Large intestine (tissue), 3 donors: ENCODE results near the gene SYCP3. TPM values are rescaled to one million over a fixed set of nuclear protein-coding genes. Genes with fewer than 3 reads are reported as not detected.
"Not testable (repeated sequence)": the region's sequence is repeated elsewhere in the genome, so short reads cannot be mapped to it uniquely, and the experiment has no call there.

Source experiments
- DNase-seq, 2 donors: peaks; one replicate each; pipeline versions ENCODE4 v3.0.0 to v3.0.0-alpha.2; 2013
- H3K27ac ChIP-seq: one replicate; pipeline ENCODE4 v1.5.1; 2013; ENCODE audit warnings: low read length
- H3K27me3 ChIP-seq: 2 replicates; pipeline ENCODE4 v1.6.1; 2013; ENCODE audit warnings: low read length; ENCODE audit not compliant: control insufficient read depth, insufficient read depth
- H3K36me3 ChIP-seq: 2 replicates; pipeline ENCODE4 v1.6.1; 2013; ENCODE audit warnings: low read length; ENCODE audit not compliant: control insufficient read depth, insufficient read depth
- H3K4me1 ChIP-seq: one replicate; pipeline ENCODE4 v1.6.1; 2013; ENCODE audit warnings: low read length; ENCODE audit not compliant: control insufficient read depth, insufficient read depth
- H3K4me3 ChIP-seq: one replicate; pipeline ENCODE4 v1.5.1; 2013; ENCODE audit warnings: low read length
- H3K9me3 ChIP-seq: one replicate; pipeline ENCODE4 v1.6.1; 2013; ENCODE audit warnings: mild to moderate bottlenecking, low read depth, low read length, moderate library complexity; ENCODE audit not compliant: control insufficient read depth
- WGBS: methylation state at CpG from one replicate; pipeline ENCODE4 v1.1.5; 2013; ENCODE audit warnings: low lambda C conversion rate; ENCODE audit not compliant: insufficient coverage; 5-methylcytosine and 5-hydroxymethylcytosine counted together
- polyA plus RNA-seq: library from polyadenylated mRNA; unstranded; fragments of 120-200 nt; gene quantifications from one replicate; pipeline ENCODE4 v1.2.1, GENCODE V29; 2013

The SYCP3 gene
- polyA plus RNA-seq, 1 donor = 1.7 TPM

DNA sequence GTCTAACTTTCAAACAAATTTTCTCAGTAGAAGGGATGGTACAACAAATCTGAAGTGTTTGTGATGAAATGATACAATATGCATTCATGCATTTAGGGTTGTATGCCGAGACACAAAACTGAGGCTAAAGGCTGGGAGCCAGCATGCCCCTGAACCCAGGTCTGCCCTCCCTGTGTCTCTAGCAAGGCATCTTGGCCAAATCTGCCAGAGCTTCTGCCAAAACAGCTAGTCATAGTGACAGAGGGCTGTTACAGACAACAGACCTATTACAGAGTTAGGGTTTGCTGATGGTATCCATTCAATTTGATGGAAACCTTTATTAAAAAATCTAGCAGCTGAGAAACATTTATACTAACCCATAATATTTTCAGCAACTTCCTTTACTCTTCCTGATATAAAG lies 53.1 kb downstream of the SYCP3 start:
- Histone ChIP-seq H3K9me3 (no peaks in the 10 kb centered on the region), H3K27ac (no peak overlapping the region), H3K4me1 (peaks cover 11% of the 10 kb centered on the region), H3K36me3 (no peaks in the 10 kb centered on the region), H3K27me3 (no peaks in the 10 kb centered on the region), H3K4me3 (no peak overlapping the region)
- WGBS = no CpG with 5 or more reads among the region's 1 CpG
- no peak for DNase-seq

DNA sequence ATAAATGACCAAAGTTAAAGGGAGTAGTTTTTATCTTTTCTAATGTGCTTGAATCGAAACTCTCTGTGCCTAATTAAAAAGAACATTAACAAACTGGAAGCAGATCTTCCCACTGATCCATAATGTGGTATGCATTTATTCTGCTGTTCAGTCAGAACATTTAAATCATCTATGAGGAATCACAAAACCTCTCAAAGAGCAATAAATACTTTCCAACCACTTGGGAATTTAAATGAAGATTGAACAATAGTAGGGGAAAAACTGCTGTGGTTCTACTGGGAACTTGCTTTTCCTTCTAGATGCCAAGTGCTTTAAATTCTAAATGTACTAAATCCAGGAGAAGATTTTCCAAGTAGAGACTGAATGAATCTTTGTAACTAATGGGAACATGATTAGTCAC lies 54.2 kb downstream of the SYCP3 start:
- Histone ChIP-seq H3K27ac (no peak overlapping the region), H3K27me3 (no peaks in the 10 kb centered on the region), H3K36me3 (no peaks in the 10 kb centered on the region), H3K4me1 (peaks cover 2% of the 10 kb centered on the region), H3K4me3 (no peak overlapping the region), H3K9me3 (no peaks in the 10 kb centered on the region)
- DNase-seq = no peak
- 100% methylated on average over 1 of the region's 1 CpG for WGBS

DNA sequence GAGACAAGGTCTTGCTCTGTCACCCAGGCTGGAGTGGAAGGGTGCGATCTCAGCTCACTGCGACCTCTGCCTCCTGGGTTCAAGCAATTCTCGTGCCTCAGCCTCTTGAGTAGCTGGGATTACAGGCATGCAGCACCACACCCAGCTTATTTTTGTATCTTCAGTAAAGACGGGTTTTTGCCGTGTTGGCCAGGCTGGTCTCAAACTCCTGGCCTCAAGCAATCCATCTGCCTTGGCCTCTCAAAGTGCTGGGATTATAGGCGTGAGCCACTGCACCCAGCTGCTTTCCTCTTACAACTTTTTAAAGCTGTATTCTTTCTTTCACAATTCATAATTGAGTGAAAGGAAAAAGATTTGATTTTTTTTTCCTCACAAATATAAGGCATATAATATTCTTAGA lies 57.6 kb downstream of the SYCP3 start:
- H3K4me3 ChIP-seq, H3K36me3 ChIP-seq, DNase-seq, H3K27me3 ChIP-seq, H3K9me3 ChIP-seq, H3K27ac ChIP-seq, H3K4me1 ChIP-seq: not testable (repeated sequence)
- no CpG with 5 or more reads among the region's 6 CpGs for WGBS

DNA sequence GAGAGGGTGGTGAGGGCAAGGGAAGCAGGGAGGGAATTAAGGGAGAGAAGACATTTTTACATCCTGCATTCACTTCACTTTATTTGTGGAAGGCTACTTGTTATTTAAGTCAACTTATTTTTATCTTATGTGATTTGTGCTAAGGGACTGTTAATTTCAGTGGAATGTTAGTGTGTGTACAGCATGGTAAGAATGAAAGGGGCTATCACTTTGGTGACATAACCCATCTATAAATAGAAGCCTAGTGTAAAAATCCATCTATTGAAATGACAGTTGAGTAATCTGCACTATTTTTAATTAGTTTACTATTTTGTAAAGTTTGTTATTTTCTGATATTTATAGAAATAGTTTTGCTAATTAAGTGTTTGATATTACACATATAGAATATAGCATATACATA lies 58.6 kb downstream of the SYCP3 start:
- H3K27me3 ChIP-seq = no peaks in the 10 kb centered on the region
- H3K4me3 ChIP-seq = no peak overlapping the region
- H3K36me3 ChIP-seq = no peaks in the 10 kb centered on the region
- H3K27ac ChIP-seq = no peak overlapping the region
- DNase-seq = no peak
- H3K4me1 ChIP-seq = no peaks in the 10 kb centered on the region
- H3K9me3 ChIP-seq = no peaks in the 10 kb centered on the region

DNA sequence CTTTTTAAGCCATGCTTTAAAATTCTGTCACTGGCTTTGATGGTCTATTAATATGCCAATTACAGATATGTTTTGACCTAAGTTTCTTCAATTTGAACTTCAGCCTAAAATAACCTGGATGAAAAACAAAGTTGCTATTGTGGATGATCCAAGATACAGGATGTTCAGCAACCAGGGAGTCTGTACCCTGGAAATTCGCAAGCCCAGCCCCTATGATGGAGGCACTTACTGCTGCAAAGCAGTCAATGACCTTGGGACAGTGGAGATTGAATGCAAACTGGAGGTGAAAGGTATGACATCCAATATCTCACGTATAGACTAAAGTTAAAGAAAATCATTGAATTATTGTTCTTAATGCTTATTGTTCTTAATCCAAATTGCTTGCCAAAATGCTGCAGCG lies 59.0 kb downstream of the SYCP3 start:
- Histone ChIP-seq H3K4me1 (no peaks in the 10 kb centered on the region), H3K9me3 (no peaks in the 10 kb centered on the region), H3K27ac (no peak overlapping the region), H3K36me3 (no peaks in the 10 kb centered on the region), H3K4me3 (no peak overlapping the region), H3K27me3 (no peaks in the 10 kb centered on the region)
- no peak for DNase-seq
- whole genome bisulfite sequencing = 100% methylated on average over 1 of the region's 3 CpGs

Other genes with a start within 250 kb of the SYCP3 start
- 4.0 TPM for gene MYBPC1, start 144.5 kb downstream of the SYCP3 start, polyA plus RNA-seq
- 174 TPM for gene CHPT1, start 41.8 kb downstream of the SYCP3 start, polyA plus RNA-seq
- gene GNPTAB, start 91.5 kb upstream of the SYCP3 start, polyA plus RNA-seq = 41.1 TPM
- gene DRAM1, start 138.1 kb upstream of the SYCP3 start, polyA plus RNA-seq = 7.8 TPM